IMR-90 (cell line): Measurements from ENCODE around the gene POFUT2. TPM values are rescaled to one million over a fixed set of nuclear protein-coding genes. Genes with fewer than 3 reads are reported as not detected.

Experiments
- ATAC-seq: fragments of 200-7000 bp; cut with Tn5 transposase; 2 replicates; pipeline ENCODE4 v1.9.1; 2020; ENCODE audit warnings: low read depth, mild to moderate bottlenecking, moderate library complexity
- BruUV-seq: library from RNA; stranded (reverse); fragments of 400-500 nt; replicated peaks from 2 replicates; lab custom pipeline; 2021; lab: Mats Ljungman, UMichigan
- CTCF ChIA-PET: fragments of 300-600 bp; formaldehyde crosslinking; extraction: SDS; loops from one replicate; lab custom pipeline; 2021; ENCODE audit warnings: antibody characterized with exemption; lab: Yijun Ruan, JAX
- POLR2A ChIA-PET: fragments of 300-600 bp; sonication (Branson Sonifier 250); formaldehyde crosslinking; loops from one replicate; lab custom pipeline; 2022; ENCODE audit warnings: antibody characterized with exemption; ENCODE audit not compliant: unreplicated experiment; lab: Charles Lee
- DNase-seq: peaks from one replicate; pipeline ENCODE4 v3.0.0; 2013
- H2AFZ ChIP-seq: replicated peaks from 2 replicates; pipeline ENCODE3; 2013; ENCODE audit warnings: low read length, mild to moderate bottlenecking; ENCODE audit not compliant: poor library complexity
- H2AK5ac ChIP-seq: 2 replicates; pipeline ENCODE4 v1.6.1; 2013; ENCODE audit warnings: low read depth, low read length, inconsistent platforms
- H2AK9ac ChIP-seq: replicated peaks from 2 replicates; pipeline ENCODE3; 2013; ENCODE audit warnings: mild to moderate bottlenecking, low read depth, low read length, moderate library complexity; ENCODE audit not compliant: poor library complexity
- H2BK120ac ChIP-seq: 2 replicates; pipeline ENCODE4 v1.6.1; 2013; ENCODE audit warnings: low read depth, low read length, inconsistent platforms
- H2BK15ac ChIP-seq: 3 replicates; pipeline ENCODE4 v1.6.1; 2013; ENCODE audit warnings: low read depth, low read length, inconsistent platforms
- H2BK20ac ChIP-seq: 2 replicates; pipeline ENCODE4 v1.6.1; 2013; ENCODE audit warnings: low read depth, mild to moderate bottlenecking, inconsistent platforms, low read length, moderate library complexity
- H2BK5ac ChIP-seq: 2 replicates; pipeline ENCODE4 v1.6.1; 2013; ENCODE audit warnings: mild to moderate bottlenecking, low read depth, low read length, inconsistent platforms; ENCODE audit not compliant: poor library complexity, severe bottlenecking
- H3K14ac ChIP-seq: replicated peaks from 2 replicates; pipeline ENCODE4 v1.6.1; 2013; ENCODE audit warnings: low read depth, low read length, inconsistent platforms
- H3K18ac ChIP-seq: 2 replicates; pipeline ENCODE4 v1.6.1; 2013; ENCODE audit warnings: low read depth, low read length, control low read depth
- H3K23ac ChIP-seq: 2 replicates; pipeline ENCODE4 v1.6.1; 2013; ENCODE audit warnings: low read depth, low read length, inconsistent platforms
- H3K27ac ChIP-seq: 2 replicates; pipeline ENCODE4 v1.5.1; 2013; ENCODE audit warnings: mild to moderate bottlenecking, control low read depth, low read length; ENCODE audit not compliant: insufficient read depth
- H3K27me3 ChIP-seq: 2 replicates; pipeline ENCODE4 v1.6.1; 2013; ENCODE audit warnings: low read length; ENCODE audit not compliant: control insufficient read depth, insufficient read depth
- H3K36me3 ChIP-seq: 2 replicates; pipeline ENCODE4 v1.6.1; 2013; ENCODE audit warnings: low read length, mixed read lengths; ENCODE audit not compliant: control insufficient read depth, insufficient read depth
- H3K4ac ChIP-seq: 2 replicates; pipeline ENCODE4 v1.6.1; 2013; ENCODE audit warnings: low read depth, low read length, inconsistent platforms
- H3K4me1 ChIP-seq: 2 replicates; pipeline ENCODE4 v1.6.1; 2013; ENCODE audit warnings: low read length, mixed read lengths; ENCODE audit not compliant: control insufficient read depth, insufficient read depth
- H3K4me2 ChIP-seq: 2 replicates; pipeline ENCODE4 v1.6.1; 2013; ENCODE audit warnings: low read depth, mild to moderate bottlenecking, control low read depth, low read length, moderate library complexity
- H3K4me3 ChIP-seq: 2 replicates; pipeline ENCODE4 v1.5.1; 2013; ENCODE audit warnings: low read depth, mild to moderate bottlenecking, control low read depth, low read length, moderate library complexity; ENCODE audit not compliant: insufficient read depth
- H3K56ac ChIP-seq: 2 replicates; pipeline ENCODE4 v1.6.1; 2013; ENCODE audit warnings: low read length, inconsistent platforms; ENCODE audit not compliant: insufficient read depth; ENCODE audit errors: extremely low read depth
- H3K79me1 ChIP-seq, 2 experiments: 2 replicates each; pipeline ENCODE4 v1.6.1; 2013; ENCODE audit warnings: low read length in 2 of 2, inconsistent platforms in 1 of 2, low read depth in 1 of 2
- H3K9ac ChIP-seq: 2 replicates; pipeline ENCODE4 v1.6.1; 2013; ENCODE audit warnings: low read depth, low read length, control low read depth
- H3K9me1 ChIP-seq: 2 replicates; pipeline ENCODE4 v1.6.1; 2013; ENCODE audit warnings: low read length, inconsistent platforms; ENCODE audit not compliant: insufficient read depth
- H3K9me3 ChIP-seq: 2 replicates; pipeline ENCODE4 v1.6.1; 2013; ENCODE audit warnings: low read length; ENCODE audit not compliant: control insufficient read depth, insufficient read depth
- H4K20me1 ChIP-seq: 2 replicates; pipeline ENCODE4 v1.6.1; 2013; ENCODE audit warnings: low read length, inconsistent platforms; ENCODE audit not compliant: insufficient read depth
- H4K5ac ChIP-seq: 2 replicates; pipeline ENCODE4 v1.6.1; 2013; ENCODE audit warnings: mild to moderate bottlenecking, low read depth, low read length, control low read depth
- H4K8ac ChIP-seq, 2 experiments: 2 replicates each; pipeline ENCODE4 v1.6.1; 2013; ENCODE audit warnings: low read depth in 2 of 2, low read length in 2 of 2, control low read depth in 1 of 2, inconsistent platforms in 1 of 2
- H4K91ac ChIP-seq: 2 replicates; pipeline ENCODE4 v1.6.1; 2013; ENCODE audit warnings: low read depth, low read length, inconsistent platforms; ENCODE audit not compliant: insufficient read depth
- CHD1 ChIP-seq: IDR thresholded peaks from 2 replicates; pipeline ENCODE4 v1.6.1; 2012; ENCODE audit warnings: low read depth, low read length, improper control_type of control experiment
- WGBS, 2 experiments: methylation state at CpG; one replicate each; pipeline versions ENCODE4 v1.1.5 to v1.1.7; 2013; ENCODE audit warnings: missing lambda C conversion rate in 2 of 2; ENCODE audit not compliant: insufficient read length in 1 of 2; ENCODE audit errors: extremely low coverage in 2 of 2; 5-methylcytosine and 5-hydroxymethylcytosine counted together
- dilution Hi-C: fragments of 300-500 bp; cut with HindIII; formaldehyde crosslinking; loops from one replicate; pipeline ENCODE4 v1.14.3; 2018; ENCODE audit warnings: low sequenced_read_pairs; ENCODE audit not compliant: unreplicated experiment
- in situ Hi-C: fragments of 300-500 bp; cut with MboI; formaldehyde crosslinking; loops from 3 replicates; pipeline ENCODE4 v1.14.3; 2019; ENCODE audit warnings: low sequenced_read_pairs, inconsistent platforms, mixed read lengths
- intact Hi-C: fragments of 100-400 bp; cut with micrococcal nuclease; formaldehyde crosslinking; loops from 2 replicates; pipeline ENCODE4 v1.10.0; 2022
- polyA plus RNA-seq, 3 experiments: library from polyadenylated mRNA; depleted of rRNA; stranded (reverse); fragments of >200 nt; gene quantifications; 2 replicates each; pipeline ENCODE4 v1.2.3, GENCODE V29; 2012; ENCODE audit warnings: low replicate concordance in 1 of 3
- total RNA-seq: library from RNA; depleted of rRNA; stranded (reverse); fragments of >200 nt; gene quantifications from 2 replicates; pipeline ENCODE4 v1.2.3, GENCODE V29; 2012
- TF ChIP-seq, protein P1 (sequence below): fragments of 150-350 bp; IDR thresholded peaks from 2 replicates; pipeline ENCODE4 v1.6.1; 2016; ENCODE audit warnings: low read depth, mild to moderate bottlenecking, low read length, moderate library complexity, borderline replicate concordance

Gene POFUT2
- total and polyA plus RNA-seq, 2 of the 4 experiments (the other 2 are of a cell fraction) = 18.8 to 59.3 TPM

GRCh38 chr21:45263534-45263933, 24.2 kb downstream of the POFUT2 start:
- no CpG with 5 or more reads among the region's 6 CpGs for WGBS, 2 experiments
- no peak overlapping the region for H4K91ac ChIP-seq
- no peak overlapping the region for H2AK5ac ChIP-seq
- TF ChIP-seq, protein P1, sequence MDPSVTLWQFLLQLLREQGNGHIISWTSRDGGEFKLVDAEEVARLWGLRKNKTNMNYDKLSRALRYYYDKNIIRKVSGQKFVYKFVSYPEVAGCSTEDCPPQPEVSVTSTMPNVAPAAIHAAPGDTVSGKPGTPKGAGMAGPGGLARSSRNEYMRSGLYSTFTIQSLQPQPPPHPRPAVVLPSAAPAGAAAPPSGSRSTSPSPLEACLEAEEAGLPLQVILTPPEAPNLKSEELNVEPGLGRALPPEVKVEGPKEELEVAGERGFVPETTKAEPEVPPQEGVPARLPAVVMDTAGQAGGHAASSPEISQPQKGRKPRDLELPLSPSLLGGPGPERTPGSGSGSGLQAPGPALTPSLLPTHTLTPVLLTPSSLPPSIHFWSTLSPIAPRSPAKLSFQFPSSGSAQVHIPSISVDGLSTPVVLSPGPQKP = no peak
- no peak for TF ChIP-seq CHD1
- no peak overlapping the region for H3K18ac ChIP-seq
- no peak overlapping the region for H3K23ac ChIP-seq
- H3K4me1 ChIP-seq = no peaks in the 10 kb centered on the region
- peaks cover 53% of the 10 kb centered on the region for H3K36me3 ChIP-seq
- H4K20me1 ChIP-seq = peaks cover 38% of the 10 kb centered on the region
- H2BK20ac ChIP-seq = no peak overlapping the region
- H3K4ac ChIP-seq = no peak overlapping the region
- no peak overlapping the region for H4K5ac ChIP-seq
- no peaks in the 10 kb centered on the region for H3K27me3 ChIP-seq
- no peak overlapping the region for H2AK9ac ChIP-seq
- dilution Hi-C loops = no loop called here
- H4K8ac ChIP-seq = no peak overlapping the region
- no peak overlapping the region for H3K14ac ChIP-seq
- H2BK15ac ChIP-seq = no peak overlapping the region
- CTCF ChIA-PET = no interaction called here
- H3K56ac ChIP-seq = no peak overlapping the region
- H2AFZ ChIP-seq = no peak overlapping the region
- no peaks in the 10 kb centered on the region for H3K9me3 ChIP-seq
- ATAC-seq (no peak), DNase-seq (no peak)
- no TSS peak for BruUV-seq
- peaks cover 7% of the 10 kb centered on the region; the same call in 1 of the 2 replicates for H3K9me1 ChIP-seq
- in situ Hi-C loops = no loop called here
- H2BK5ac ChIP-seq = no peak overlapping the region
- no peak overlapping the region for H3K9ac ChIP-seq
- H3K79me1 ChIP-seq = peaks cover 0 to 15% of the 10 kb centered on the region in 2 experiments
- no peak overlapping the region for H2BK120ac ChIP-seq
- intact Hi-C loops = no loop called here
- no peak overlapping the region for H3K27ac ChIP-seq
- POLR2A ChIA-PET = no interaction called here
- no peak overlapping the region for H3K4me2 ChIP-seq
- H3K4me3 ChIP-seq = no peak overlapping the region
